RWPE2 (cell line): Measurements from ENCODE around the gene SV2C.

Experiments
- ATAC-seq: fragments of 200-7000 bp; cut with Tn5 transposase; 3 replicates; pipeline ENCODE4 v1.9.1; 2021; ENCODE audit warnings: low read depth
- DNase-seq: peaks from one replicate; pipeline ENCODE4 v3.0.0-alpha.2; 2020; ENCODE audit warnings: low spot score
- H3K27ac ChIP-seq: fragments of 450-650 bp; 2 replicates; pipeline ENCODE4 v1.5.1; 2017; ENCODE audit warnings: mild to moderate bottlenecking; ENCODE audit not compliant: poor library complexity, severe bottlenecking
- H3K27me3 ChIP-seq: fragments of 250-450 bp; sonication (Bioruptor Pico); 2 replicates; pipeline ENCODE4 v1.5.1; 2021; ENCODE audit warnings: mild to moderate bottlenecking, moderate library complexity; ENCODE audit not compliant: insufficient read depth, poor library complexity, severe bottlenecking
- H3K36me3 ChIP-seq: fragments of 250-450 bp; sonication (Bioruptor Pico); 2 replicates; pipeline ENCODE4 v1.5.1; 2020; ENCODE audit warnings: low read depth, mild to moderate bottlenecking, moderate library complexity
- H3K4me1 ChIP-seq: fragments of 250-450 bp; sonication (Bioruptor Pico); 2 replicates; pipeline ENCODE4 v1.5.1; 2021; ENCODE audit warnings: mild to moderate bottlenecking, moderate library complexity; ENCODE audit not compliant: insufficient read depth, poor library complexity, severe bottlenecking
- H3K4me3 ChIP-seq: fragments of 250-450 bp; sonication (Bioruptor Pico); 2 replicates; pipeline ENCODE4 v1.5.1; 2021; ENCODE audit warnings: mild to moderate bottlenecking, moderate library complexity; ENCODE audit not compliant: severe bottlenecking
- H3K9me3 ChIP-seq: fragments of 250-450 bp; sonication (Bioruptor Pico); 2 replicates; pipeline ENCODE4 v1.5.1; 2021; ENCODE audit warnings: mild to moderate bottlenecking, moderate library complexity; ENCODE audit not compliant: severe bottlenecking
- TF ChIP-seq, protein P1 (sequence below): fragments of 450-650 bp; IDR thresholded peaks from one replicate; pipeline ENCODE4 v1.5.1; 2017; ENCODE audit warnings: mild to moderate bottlenecking, moderate library complexity; ENCODE audit not compliant: poor library complexity, severe bottlenecking

SV2C gene

DNA sequence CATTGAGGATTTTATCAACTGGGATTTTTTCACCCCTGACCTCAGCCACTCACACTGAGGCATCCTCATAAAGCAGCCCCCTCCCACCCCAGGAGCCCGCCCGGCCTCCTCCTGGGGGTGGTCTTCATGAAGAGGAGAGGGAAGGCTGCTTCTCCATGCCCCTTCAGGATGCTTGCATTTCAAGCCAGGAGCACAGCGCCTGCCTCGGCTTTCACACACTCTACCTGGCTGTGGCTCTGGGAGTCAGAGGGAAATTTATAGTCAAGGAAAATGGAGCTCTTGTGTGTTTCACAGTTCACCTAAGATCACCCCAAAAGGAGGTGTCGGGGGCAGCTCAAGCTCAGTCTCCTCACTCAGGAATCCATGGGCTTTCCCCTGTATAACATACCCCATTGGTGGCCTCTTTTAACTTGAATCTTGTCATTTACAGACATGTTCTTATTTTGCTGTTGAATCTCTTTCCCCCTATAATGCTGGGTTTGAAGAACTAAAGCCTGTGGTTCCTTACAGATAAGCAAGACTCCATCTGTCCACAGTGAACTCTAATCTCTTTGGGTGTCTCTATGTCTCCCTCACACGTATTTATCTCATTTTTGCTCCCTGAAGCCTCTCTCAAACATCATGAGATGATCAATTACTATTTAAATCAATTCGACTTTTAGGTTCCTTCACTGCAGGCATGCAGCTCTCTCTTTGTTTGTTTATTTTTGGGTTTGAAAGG, 297.3 kb downstream of the SV2C start:
- peaks cover 3% of the 10 kb centered on the region for H3K4me1 ChIP-seq
- no peaks in the 10 kb centered on the region for H3K9me3 ChIP-seq
- H3K27me3 ChIP-seq: no peaks in the 10 kb centered on the region
- TF ChIP-seq, protein P1, sequence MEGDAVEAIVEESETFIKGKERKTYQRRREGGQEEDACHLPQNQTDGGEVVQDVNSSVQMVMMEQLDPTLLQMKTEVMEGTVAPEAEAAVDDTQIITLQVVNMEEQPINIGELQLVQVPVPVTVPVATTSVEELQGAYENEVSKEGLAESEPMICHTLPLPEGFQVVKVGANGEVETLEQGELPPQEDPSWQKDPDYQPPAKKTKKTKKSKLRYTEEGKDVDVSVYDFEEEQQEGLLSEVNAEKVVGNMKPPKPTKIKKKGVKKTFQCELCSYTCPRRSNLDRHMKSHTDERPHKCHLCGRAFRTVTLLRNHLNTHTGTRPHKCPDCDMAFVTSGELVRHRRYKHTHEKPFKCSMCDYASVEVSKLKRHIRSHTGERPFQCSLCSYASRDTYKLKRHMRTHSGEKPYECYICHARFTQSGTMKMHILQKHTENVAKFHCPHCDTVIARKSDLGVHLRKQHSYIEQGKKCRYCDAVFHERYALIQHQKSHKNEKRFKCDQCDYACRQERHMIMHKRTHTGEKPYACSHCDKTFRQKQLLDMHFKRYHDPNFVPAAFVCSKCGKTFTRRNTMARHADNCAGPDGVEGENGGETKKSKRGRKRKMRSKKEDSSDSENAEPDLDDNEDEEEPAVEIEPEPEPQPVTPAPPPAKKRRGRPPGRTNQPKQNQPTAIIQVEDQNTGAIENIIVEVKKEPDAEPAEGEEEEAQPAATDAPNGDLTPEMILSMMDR: no peak
- ATAC-seq: no peak
- no peaks in the 10 kb centered on the region for H3K36me3 ChIP-seq
- no peak for DNase-seq
- no peak overlapping the region for H3K4me3 ChIP-seq
- H3K27ac ChIP-seq: no peak overlapping the region

DNA sequence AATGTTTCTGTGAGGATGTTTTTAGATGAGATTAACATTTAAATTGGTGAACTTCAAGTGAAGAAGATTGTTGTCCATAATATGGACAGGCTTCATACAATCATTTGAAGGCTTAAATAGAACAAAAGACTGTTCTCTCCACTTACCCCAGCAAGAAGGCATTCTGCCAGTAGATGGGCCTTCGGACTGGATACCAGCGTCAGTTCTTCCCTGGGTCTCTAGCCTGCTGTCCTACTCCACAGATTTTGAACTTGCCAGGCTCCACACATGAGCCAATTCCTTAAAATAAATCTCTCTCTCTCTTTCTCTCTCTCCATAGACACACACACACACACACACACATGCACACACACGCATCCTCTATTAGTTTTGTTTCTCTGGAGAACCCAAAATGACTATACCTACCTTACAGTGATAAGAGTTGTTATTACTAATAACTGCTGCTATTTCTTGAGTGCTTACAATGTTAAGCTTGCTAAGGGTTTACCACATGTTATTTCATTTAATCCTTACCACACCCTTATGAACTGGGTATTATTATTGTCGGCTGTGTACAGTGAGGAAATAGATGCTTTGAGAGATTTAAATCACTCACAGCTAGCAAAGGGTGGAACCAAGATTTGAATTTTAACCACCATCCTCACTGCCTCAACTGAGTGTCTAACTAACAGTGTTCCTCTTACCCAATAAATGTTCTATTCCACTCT, 300.1 kb downstream of the SV2C start:
- ATAC-seq: no peak
- no peaks in the 10 kb centered on the region for H3K27me3 ChIP-seq
- no peak overlapping the region for H3K27ac ChIP-seq
- DNase-seq: no peak
- H3K4me1 ChIP-seq: peaks cover 3% of the 10 kb centered on the region
- no peak overlapping the region for H3K4me3 ChIP-seq
- H3K9me3 ChIP-seq: no peaks in the 10 kb centered on the region
- TF ChIP-seq, protein P1: no peak
- H3K36me3 ChIP-seq: no peaks in the 10 kb centered on the region

DNA sequence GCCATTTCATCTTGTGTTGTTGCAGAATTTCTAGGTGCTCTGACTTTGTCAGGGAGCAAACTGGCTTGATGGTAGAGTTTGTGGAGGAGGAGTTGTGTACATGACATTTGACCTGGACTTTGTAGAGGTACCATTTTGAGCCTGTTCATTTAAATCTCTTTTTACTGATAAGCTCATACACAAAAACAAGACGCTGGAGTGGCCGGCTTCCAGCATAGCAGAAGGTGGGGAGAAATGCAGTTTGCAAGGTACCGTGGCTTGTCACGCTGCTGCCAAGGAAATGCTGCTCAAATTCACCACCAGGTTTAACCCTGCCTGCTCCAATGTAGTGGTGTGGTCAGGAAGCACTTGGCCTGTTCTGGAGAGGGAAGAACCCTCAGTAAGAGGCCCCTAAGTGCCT, 301.0 kb downstream of the SV2C start:
- TF ChIP-seq, protein P1: no peak
- no peak overlapping the region for H3K27ac ChIP-seq
- no peak for DNase-seq
- no peaks in the 10 kb centered on the region for H3K36me3 ChIP-seq
- H3K4me1 ChIP-seq: peaks cover 2% of the 10 kb centered on the region
- ATAC-seq: no peak
- no peak overlapping the region for H3K4me3 ChIP-seq
- no peaks in the 10 kb centered on the region for H3K27me3 ChIP-seq
- no peaks in the 10 kb centered on the region for H3K9me3 ChIP-seq

DNA sequence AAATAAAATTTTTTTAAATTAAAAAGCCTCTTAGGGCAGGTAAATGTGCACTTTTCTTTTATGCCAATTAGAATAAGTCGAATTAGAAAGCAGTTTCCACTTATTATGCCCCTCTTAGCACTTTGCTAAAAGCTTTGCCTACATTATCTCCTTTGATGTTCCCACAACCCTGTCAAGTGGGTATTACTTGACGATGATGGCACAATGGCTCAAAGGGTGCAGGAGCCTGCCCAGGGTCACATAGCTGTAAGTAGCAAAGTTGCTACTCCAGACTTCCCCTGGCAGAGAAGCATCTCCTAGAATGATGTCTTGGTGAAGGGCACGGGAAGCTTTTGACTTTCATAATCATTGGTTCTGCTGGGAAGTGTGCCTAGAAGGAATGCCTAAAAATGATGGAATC, 301.5 kb downstream of the SV2C start:
- Histone ChIP-seq H3K9me3 (no peaks in the 10 kb centered on the region), H3K4me3 (no peak overlapping the region), H3K27ac (no peak overlapping the region), H3K27me3 (no peaks in the 10 kb centered on the region), H3K4me1 (no peaks in the 10 kb centered on the region), H3K36me3 (no peaks in the 10 kb centered on the region)
- TF ChIP-seq, protein P1: no peak
- ATAC-seq: no peak
- no peak for DNase-seq

DNA sequence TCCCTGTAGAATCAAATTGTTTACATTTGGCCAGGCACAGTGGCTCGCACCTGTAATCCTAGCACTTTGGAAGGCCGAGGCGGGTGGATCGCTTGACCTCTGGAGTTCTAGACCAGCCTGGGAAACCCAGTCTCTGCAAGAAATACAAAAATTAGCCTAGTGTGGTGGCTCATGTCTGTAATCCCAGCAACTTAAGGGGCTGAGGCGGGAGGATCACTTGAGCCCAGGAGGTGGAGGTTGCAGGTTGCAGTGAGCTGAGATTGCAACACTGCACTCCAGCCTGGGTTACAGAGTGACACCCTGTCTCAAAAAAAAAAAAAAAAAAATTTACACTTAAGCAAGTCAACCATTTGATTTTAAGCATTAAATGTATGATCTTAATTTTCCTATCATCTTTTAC, 302.4 kb downstream of the SV2C start:
- H3K4me1 ChIP-seq: no peaks in the 10 kb centered on the region
- no peak overlapping the region for H3K4me3 ChIP-seq
- no peaks in the 10 kb centered on the region for H3K27me3 ChIP-seq
- TF ChIP-seq, protein P1: no peak
- H3K27ac ChIP-seq: no peak overlapping the region
- ATAC-seq: no peak
- H3K36me3 ChIP-seq: no peaks in the 10 kb centered on the region
- DNase-seq: no peak
- H3K9me3 ChIP-seq: no peaks in the 10 kb centered on the region
